Fibroblast of peridontal ligament (primary cell): ENCODE results near the gene ZNF165.
"Not testable (repeated sequence)": the region's sequence is repeated elsewhere in the genome, so short reads cannot be mapped to it uniquely, and the experiment has no call there.

Experiments used
- DNase-seq: peaks from one replicate; pipeline ENCODE4 v3.0.0-alpha.2; 2010; ENCODE audit errors: extremely low read depth

ZNF165 gene

DNA sequence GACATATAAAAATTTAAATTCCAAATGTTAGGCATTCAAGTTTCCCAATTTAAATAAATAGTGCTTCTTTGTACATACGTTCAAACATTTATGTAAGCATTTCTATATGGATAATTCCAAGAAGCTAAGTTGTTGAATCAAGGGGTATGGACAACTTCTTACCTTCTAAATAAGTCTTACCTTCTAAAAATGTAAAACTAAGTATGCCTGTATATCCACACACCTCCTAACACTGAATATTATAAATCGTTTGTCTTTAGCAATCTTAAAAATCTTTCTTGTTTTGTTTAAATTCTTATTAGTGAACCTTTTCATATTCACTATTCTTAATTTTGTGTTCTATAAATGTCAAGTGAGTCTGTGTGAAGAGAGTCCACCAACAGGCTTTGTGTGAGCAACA, 41.5 kb downstream of the ZNF165 start:
- no peak for DNase-seq

DNA sequence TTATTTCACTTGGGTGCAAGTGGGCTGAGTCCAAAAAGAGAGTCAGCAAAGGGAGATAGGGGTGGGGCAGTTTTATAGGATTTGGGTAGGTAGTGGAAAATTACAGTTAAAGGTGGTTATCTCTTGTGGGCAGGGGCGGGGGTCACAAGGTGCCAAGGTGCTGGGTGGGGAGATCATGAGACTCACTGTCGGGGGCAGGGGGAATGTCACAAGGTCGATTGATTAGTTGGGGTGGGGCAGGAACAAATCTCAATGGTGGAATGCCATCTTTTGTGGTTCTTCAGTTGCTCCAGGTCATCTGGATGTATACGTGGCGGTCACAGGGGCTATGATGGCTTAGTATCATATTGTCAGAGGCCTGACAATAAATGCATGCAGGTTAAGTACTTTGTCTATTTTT, 41.9 kb downstream of the ZNF165 start:
- DNase-seq: not testable (repeated sequence)

DNA sequence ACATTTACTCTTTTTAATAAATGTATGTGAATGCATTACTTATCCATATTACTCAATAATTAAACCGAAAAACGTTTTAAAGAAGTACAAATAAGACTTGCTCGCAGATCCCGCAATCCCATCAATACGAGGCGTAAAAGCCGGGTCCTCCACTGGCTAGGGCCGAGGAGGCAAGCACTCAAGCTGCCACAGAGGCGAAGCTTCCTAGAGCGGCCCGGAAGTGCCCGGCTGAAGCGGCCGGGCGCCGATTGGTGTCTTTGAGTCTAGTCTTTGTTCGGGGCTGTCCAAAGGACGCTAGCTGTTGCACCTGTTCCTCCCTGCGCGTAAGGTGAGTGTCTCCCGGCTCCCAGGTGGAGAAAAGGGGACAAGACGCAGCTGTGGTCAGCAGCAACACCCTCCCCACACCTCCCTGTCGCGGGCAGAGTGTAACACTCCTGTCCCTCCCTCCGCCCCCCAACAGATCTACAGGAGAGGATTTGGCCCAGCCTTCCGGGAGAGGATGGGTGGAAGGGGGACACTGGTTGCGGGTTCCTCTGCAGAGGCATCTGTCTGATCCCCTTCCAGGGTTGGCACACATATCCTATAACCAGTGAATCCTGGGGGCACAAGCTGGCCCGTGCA, 44.1 kb downstream of the ZNF165 start, which contains the start of gene ZSCAN16:
TSS of gene ZSCAN16 (plus strand) at position 260 of the 621 bp plus-strand sequence. CDS start 835 bp downstream, outside the sequence.
- DNase-seq: peak; percentile 80

DNA sequence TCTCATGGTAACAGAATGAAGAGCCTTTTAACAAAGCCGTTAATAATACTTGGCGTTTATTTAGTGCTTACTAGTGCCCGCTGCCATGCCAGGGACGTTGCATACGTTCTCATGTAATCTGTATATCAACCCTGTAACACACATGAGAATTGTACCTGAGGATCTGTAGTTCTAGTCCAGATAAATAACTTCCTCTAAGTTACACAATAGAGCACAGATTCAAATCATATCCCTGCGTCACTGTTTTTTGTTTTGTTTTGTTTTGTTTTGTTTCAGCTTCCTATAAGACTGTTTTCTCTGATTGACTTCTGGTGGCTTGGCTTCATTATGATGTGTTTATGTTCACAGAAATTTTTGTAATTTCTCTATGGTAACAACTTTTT, 44.6 kb downstream of the ZNF165 start:
- no peak for DNase-seq

DNA sequence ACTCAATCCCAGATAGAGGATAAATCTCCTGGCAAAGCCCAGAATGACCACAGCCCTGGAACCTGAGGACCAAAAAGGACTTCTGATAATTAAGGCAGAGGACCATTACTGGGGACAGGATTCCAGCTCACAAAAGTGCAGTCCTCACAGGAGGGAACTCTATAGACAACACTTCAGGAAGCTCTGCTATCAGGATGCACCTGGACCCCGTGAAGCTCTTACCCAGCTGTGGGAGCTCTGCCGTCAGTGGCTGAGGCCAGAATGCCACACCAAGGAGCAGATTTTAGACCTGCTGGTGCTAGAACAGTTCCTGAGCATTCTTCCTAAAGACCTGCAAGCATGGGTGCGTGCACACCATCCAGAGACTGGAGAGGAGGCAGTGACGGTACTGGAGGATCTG, 45.0 kb downstream of the ZNF165 start:
- no peak for DNase-seq

DNA sequence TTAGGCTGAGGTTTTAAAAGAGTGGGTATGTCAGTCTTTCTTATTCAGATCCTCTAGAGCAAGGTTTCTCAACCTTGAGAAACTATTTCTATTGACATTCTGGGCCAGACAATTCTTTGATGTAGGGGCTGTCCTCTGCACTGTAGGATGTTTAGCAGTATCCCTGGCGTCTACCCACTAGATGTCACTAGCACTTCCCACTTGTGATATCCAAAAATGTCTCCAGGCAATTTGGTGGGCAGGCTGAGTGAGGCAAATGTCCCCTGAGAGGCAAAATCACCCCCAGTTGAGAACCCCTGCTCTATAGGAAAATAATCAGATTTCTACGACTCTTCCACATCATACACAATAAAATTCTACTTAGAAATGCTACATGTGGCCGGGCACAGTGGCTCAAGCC, 53.6 kb downstream of the ZNF165 start:
- DNase-seq: peak; percentile 60

DNA sequence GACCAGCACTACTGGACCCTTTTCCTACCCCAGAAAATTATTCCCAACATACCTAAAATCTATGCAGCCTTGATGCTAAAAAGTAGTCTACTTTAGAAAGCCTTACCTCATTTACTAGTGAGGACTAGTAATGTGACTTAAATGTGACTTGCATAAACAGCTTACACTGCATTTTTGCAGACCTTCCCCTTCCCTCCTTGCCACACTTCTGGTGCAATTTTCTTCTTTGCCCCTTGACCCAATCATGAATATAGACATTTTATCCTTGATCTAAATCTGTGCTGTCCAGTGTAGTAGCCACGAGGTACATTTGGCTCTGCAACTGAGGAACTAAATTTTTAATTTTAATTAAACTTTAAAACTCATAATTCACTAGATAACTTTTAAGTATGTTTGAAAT, 54.3 kb downstream of the ZNF165 start:
- no peak for DNase-seq

DNA sequence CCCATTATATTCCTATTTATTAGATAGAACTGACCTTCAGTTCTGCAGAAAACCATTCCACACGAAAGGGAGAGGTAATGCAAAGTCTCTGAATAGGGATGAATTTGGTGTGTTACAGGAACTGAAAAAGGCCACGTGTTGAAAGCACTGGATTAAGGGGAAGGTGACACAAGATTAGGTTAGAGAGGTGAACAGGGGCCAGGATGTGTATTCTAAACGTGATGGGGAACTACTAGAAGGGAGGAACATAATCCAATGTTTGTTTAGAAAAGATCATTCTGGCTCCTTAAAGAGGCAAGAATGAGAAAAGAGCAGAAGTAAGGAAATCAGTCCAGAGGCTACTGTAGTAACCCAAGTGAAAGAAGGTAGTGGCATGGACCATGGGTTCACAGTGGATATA, 55.0 kb downstream of the ZNF165 start:
- no peak for DNase-seq

DNA sequence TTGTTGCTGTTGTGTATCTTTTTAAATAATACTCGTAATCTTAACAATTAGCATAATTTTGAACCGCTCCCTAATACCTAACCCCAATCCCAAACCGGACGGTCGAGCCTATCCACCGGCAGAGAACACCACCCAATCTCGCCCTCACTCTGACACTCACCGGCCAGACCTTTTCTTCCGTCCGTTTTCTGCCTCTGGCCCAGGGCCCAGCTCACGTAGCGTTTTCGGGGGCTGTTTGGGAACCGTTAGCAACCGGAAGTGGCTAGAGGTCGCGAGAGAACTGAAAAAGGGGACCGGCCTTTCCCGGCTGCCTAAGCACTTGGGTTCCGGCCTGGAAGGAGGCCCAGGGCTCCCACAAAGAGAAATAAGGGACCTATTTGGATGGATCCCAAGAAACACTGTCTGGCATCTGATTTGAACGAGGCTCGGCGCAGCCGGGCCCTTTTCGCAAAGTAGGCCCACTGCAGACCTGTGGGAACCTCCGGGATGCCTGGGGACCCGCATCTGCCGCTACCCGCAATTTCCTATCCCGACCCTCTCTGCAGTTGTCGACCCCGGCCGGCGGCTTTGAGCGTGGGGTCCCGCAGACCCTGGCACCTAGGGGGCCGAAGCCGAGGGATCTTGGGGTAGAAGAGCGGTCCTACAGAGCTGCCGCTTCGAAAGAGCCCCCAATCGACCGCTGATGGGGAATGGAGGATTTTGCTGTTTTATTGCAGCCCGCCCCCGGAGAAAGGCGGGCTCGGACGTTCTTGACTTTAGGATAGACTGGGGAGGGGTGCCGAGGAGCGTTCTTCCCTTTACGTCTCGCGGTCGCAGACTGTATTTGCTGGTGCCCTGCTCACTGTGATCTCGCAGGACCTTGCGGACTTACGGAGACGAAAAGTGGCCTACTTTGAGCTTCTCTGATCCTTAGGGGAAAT, 56.5 kb downstream of the ZNF165 start:
- DNase-seq: peak; percentile 97

DNA sequence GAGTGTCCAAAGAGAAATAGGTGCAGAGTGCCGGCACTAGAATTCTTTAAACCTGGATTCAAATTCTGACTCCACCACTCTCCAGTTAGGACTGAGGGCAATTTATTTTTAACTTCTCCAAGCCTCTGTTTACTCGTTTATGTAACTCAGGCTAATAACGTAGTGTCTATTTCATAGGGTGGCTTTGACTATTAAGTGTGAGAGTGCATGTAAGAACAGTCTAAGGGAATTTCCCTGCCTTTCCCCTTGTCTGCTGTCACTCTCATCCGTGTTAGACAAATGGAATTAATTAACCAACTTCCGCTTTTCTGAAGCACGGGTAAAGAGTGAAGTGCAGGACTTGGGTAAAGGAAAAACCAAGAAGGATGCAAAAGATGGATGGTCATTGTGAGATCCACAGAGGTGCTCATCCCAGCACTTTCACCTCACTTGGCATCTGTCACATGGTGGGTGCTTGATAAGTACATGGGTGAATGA, 57.2 kb downstream of the ZNF165 start:
- DNase-seq: peak; percentile 41
